ENCODE results near the gene HMGA1. TPM values are rescaled to one million over a fixed set of nuclear protein-coding genes. Genes with fewer than 3 reads are reported as not detected.
A peak's percentile ranks its signal among the peaks of the same experiment; 100 is the strongest.

Gene HMGA1
- total RNA-seq, 2 donors from 2014 or later = 87.5 to 90.3 TPM

DNA sequence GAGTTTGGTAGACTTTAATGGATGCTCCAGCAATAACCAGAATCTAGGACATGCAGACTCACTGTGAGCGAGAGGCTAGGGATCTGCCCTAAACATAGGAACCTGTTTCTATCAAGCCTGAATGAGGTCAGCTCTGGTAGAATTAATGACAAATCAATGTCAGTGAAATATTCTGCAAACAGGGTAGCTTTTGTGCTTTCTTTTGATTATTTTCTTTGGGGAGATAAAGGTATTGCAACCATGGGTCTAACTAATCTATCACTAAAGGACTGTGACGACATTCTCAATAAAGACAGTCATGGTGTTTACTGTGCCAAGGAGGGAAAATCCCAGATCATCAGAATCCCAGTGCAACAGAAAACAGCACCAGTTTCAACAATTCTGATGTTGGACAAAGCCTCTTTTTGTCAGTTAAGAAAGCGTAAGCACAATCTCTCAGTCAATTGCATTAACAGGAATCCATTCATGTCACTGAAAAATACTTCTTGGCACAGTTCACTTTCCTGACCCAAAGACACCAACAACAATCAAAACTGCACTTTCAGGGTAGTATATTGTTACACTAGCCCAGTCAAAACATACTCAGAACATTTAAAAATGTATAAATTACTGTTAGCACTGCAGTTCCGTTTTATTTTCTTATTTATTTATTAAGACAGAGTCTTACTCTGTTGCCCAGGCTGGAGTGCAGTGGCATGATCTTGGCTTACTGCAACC is 48.9 kb downstream of the HMGA1 start:
- H3K27ac Mint-ChIP-seq = no peak overlapping the region
- H3K9me3 ChIP-seq (ENCODE audit: control insufficient read depth, low read length, poor library complexity, severe bottlenecking) = no peaks in the 10 kb centered on the region
- peaks cover 2% of the 10 kb centered on the region for H3K36me3 Mint-ChIP-seq (ENCODE audit: low read depth)
- DNase-seq = no peak
- H3K4me3 Mint-ChIP-seq = no peak overlapping the region
- no peaks in the 10 kb centered on the region for H3K27me3 Mint-ChIP-seq
- H3K4me1 Mint-ChIP-seq = peaks cover 4% of the 10 kb centered on the region
- ATAC-seq = no peak

GRCh38 chr6:34288581-34288980 is 51.9 kb downstream of the HMGA1 start:
- no peak overlapping the region for H3K4me3 Mint-ChIP-seq
- H3K9me3 ChIP-seq (ENCODE audit: control insufficient read depth, low read length, poor library complexity, severe bottlenecking) = no peaks in the 10 kb centered on the region
- H3K36me3 Mint-ChIP-seq (ENCODE audit: low read depth) = peaks cover 3% of the 10 kb centered on the region
- no peaks in the 10 kb centered on the region for H3K27me3 Mint-ChIP-seq
- DNase-seq (no peak), ATAC-seq (no peak)
- no peak overlapping the region for H3K27ac Mint-ChIP-seq
- H3K4me1 Mint-ChIP-seq = peaks cover 4% of the 10 kb centered on the region

DNA sequence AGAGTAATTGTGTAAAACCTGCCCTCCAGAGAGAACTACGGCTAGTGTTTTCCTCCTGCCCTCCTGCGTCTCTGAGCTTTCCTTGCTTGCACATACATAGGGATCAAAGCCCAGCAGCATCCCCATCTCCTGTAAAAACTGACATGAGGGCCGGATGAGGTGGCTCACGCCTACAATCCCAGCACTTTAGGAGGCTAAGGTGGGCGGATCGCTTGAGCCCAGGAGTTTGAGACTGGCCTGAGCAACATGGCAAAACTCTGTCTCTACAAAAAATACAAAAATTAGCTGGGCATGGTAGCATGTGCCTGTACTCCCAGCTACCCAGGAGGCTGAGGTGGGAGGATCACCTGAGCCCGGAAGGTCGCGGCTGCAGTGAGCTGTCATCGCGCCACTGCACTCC is 52.5 kb downstream of the HMGA1 start:
- Mint-ChIP-seq H3K27ac (no peak overlapping the region), H3K27me3 (no peaks in the 10 kb centered on the region), H3K4me3 (no peak overlapping the region), H3K4me1 (peaks cover 4% of the 10 kb centered on the region), H3K36me3 (ENCODE audit: low read depth) (peaks cover 3% of the 10 kb centered on the region)
- no peaks in the 10 kb centered on the region for H3K9me3 ChIP-seq (ENCODE audit: control insufficient read depth, low read length, poor library complexity, severe bottlenecking)
- DNase-seq (no peak), ATAC-seq (no peak)

- Mint-ChIP-seq H3K27ac (no peak overlapping the region), H3K36me3 (ENCODE audit: low read depth) (peaks cover 8% of the 10 kb centered on the region), H3K4me1 (peaks cover 9% of the 10 kb centered on the region), H3K4me3 (no peak overlapping the region), H3K27me3 (no peaks in the 10 kb centered on the region)
- no peaks in the 10 kb centered on the region for H3K9me3 ChIP-seq (ENCODE audit: control insufficient read depth, low read length, poor library complexity, severe bottlenecking)
- DNase-seq (no peak), ATAC-seq (no peak)
These were observed 56.3 kb downstream of the HMGA1 start for GRCh38 chr6:34292954-34293353.

GRCh38 chr6:34295721-34296120 is 59.0 kb downstream of the HMGA1 start:
- H3K36me3 Mint-ChIP-seq (ENCODE audit: low read depth) = peaks cover 8% of the 10 kb centered on the region
- no peaks in the 10 kb centered on the region for H3K27me3 Mint-ChIP-seq
- H3K4me1 Mint-ChIP-seq = peaks cover 5% of the 10 kb centered on the region
- ATAC-seq (peak; percentile 50), DNase-seq (no peak)
- H3K4me3 Mint-ChIP-seq = no peak overlapping the region
- H3K27ac Mint-ChIP-seq = no peak overlapping the region
- no peaks in the 10 kb centered on the region for H3K9me3 ChIP-seq (ENCODE audit: control insufficient read depth, low read length, poor library complexity, severe bottlenecking)

Other genes with a start within 250 kb of the HMGA1 start
- not detected for gene GRM4, start 90.8 kb upstream of the HMGA1 start, total RNA-seq
- gene SMIM29, start 12.1 kb downstream of the HMGA1 start, total RNA-seq = 10 to 100 TPM; 24.3 to 29.2 TPM
- 10 to 100 TPM; 21.1 to 23.2 TPM for gene NUDT3, start 155.8 kb downstream of the HMGA1 start, total RNA-seq
- gene RPS10, start 189.2 kb downstream of the HMGA1 start, total RNA-seq = 1,000 to 10,000 TPM; 2,447 to 2,547 TPM
- under 1 TPM; 0.40 to 0.50 TPM for gene PACSIN1, start 229.2 kb downstream of the HMGA1 start, total RNA-seq